ENCODE measurements around the gene OPCML.

DNA sequence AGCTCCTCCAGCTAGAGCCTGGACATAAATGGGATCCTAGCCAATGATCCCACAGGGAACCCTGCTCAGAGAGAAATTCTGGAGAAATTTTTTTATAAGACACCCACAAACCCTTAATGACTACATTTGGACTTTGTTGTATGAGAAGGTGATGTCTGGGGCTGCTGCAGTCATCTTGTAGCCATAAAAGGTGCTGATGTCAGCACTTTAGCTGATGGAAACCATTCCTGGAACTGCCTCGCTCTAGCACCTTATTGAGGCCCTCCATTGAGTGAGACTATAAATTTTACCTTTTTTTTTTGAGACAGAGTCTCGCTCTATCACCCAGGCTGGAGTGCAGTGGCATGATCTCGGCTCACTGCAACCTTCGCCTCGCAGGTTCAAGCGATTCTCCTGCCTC lies 610.7 kb downstream of the OPCML start:
- TF ChIP-seq RAD21 (IDR thresholded peaks at IDR 0.05) (no peak), FOXA1 (IDR thresholded peaks at IDR 0.05) (no peak)
- TF ChIP-seq, protein P1, sequence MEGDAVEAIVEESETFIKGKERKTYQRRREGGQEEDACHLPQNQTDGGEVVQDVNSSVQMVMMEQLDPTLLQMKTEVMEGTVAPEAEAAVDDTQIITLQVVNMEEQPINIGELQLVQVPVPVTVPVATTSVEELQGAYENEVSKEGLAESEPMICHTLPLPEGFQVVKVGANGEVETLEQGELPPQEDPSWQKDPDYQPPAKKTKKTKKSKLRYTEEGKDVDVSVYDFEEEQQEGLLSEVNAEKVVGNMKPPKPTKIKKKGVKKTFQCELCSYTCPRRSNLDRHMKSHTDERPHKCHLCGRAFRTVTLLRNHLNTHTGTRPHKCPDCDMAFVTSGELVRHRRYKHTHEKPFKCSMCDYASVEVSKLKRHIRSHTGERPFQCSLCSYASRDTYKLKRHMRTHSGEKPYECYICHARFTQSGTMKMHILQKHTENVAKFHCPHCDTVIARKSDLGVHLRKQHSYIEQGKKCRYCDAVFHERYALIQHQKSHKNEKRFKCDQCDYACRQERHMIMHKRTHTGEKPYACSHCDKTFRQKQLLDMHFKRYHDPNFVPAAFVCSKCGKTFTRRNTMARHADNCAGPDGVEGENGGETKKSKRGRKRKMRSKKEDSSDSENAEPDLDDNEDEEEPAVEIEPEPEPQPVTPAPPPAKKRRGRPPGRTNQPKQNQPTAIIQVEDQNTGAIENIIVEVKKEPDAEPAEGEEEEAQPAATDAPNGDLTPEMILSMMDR (IDR thresholded peaks at IDR 0.05; ENCODE audit: low read depth, low read length, missing input control) = no peak
- TF ChIP-seq, protein P2, sequence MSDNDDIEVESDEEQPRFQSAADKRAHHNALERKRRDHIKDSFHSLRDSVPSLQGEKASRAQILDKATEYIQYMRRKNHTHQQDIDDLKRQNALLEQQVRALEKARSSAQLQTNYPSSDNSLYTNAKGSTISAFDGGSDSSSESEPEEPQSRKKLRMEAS (IDR thresholded peaks at IDR 0.05) = no peak
- TF ChIP-seq, protein P3, sequence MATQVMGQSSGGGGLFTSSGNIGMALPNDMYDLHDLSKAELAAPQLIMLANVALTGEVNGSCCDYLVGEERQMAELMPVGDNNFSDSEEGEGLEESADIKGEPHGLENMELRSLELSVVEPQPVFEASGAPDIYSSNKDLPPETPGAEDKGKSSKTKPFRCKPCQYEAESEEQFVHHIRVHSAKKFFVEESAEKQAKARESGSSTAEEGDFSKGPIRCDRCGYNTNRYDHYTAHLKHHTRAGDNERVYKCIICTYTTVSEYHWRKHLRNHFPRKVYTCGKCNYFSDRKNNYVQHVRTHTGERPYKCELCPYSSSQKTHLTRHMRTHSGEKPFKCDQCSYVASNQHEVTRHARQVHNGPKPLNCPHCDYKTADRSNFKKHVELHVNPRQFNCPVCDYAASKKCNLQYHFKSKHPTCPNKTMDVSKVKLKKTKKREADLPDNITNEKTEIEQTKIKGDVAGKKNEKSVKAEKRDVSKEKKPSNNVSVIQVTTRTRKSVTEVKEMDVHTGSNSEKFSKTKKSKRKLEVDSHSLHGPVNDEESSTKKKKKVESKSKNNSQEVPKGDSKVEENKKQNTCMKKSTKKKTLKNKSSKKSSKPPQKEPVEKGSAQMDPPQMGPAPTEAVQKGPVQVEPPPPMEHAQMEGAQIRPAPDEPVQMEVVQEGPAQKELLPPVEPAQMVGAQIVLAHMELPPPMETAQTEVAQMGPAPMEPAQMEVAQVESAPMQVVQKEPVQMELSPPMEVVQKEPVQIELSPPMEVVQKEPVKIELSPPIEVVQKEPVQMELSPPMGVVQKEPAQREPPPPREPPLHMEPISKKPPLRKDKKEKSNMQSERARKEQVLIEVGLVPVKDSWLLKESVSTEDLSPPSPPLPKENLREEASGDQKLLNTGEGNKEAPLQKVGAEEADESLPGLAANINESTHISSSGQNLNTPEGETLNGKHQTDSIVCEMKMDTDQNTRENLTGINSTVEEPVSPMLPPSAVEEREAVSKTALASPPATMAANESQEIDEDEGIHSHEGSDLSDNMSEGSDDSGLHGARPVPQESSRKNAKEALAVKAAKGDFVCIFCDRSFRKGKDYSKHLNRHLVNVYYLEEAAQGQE (IDR thresholded peaks at IDR 0.05) = no peak
